Adrenal gland (tissue), 12 donors: ENCODE measurements around the gene ZNF337. TPM values are rescaled to one million over a fixed set of nuclear protein-coding genes. Genes with fewer than 3 reads are reported as not detected.

Experiments
- DNase-seq, 7 donors: peaks; one replicate each; pipeline ENCODE4 v3.0.0-alpha.2; 2019 to 2020
- H3K27ac ChIP-seq, 5 donors: fragments of 200-600 bp; sonication (generic) in 4 of 5; 1 replicate in 3 of 5; 2 replicates in 2 of 5; pipeline versions ENCODE4 v1.5.1 to v1.8.0; 2016 to 2020; ENCODE audit warnings: mild to moderate bottlenecking in 1 of 5
- H3K27me3 ChIP-seq: fragments of 200-600 bp; 2 replicates; pipeline ENCODE4 v1.8.0; 2021
- H3K36me3 ChIP-seq, 2 donors: fragments of 200-600 bp; replicated peaks in 1 of 2; 1 replicate in 1 of 2; 2 replicates in 1 of 2; pipeline versions ENCODE4 v1.5.1 to v1.8.0; 2018 to 2022
- H3K4me1 ChIP-seq, 2 donors: fragments of 200-600 bp; replicated peaks in 1 of 2; 1 replicate in 1 of 2; 2 replicates in 1 of 2; pipeline versions ENCODE4 v1.5.1 to v1.8.0; 2018 to 2021
- H3K4me3 ChIP-seq, 4 donors: fragments of 200-600 bp; sonication (generic) in 3 of 4; one replicate each; pipeline ENCODE4 v1.5.1; 2016 to 2018
- H3K9me3 ChIP-seq, 3 donors: fragments of 200-600 bp; sonication (generic) in 1 of 3; replicated peaks in 1 of 3; 1 replicate in 2 of 3; 2 replicates in 1 of 3; pipeline versions ENCODE4 v1.5.1 to v1.8.0; 2016 to 2021
- CTCF ChIP-seq, 6 experiments: fragments of 450-650 bp in 4 of 6; fragments of 200-600 bp in 2 of 6; sonication (generic) in 1 of 6; IDR thresholded peaks; 1 replicate in 5 of 6; 2 replicates in 1 of 6; pipeline versions ENCODE4 v1.5.1 to v1.8.0; 2016 to 2021; ENCODE audit warnings: antibody characterized with exemption in 6 of 6, mild to moderate bottlenecking in 2 of 6, moderate library complexity in 1 of 6
- POLR2A ChIP-seq, 2 donors: fragments of 450-650 bp; IDR thresholded peaks; one replicate each; pipeline ENCODE4 v1.6.1; 2017; ENCODE audit warnings: antibody characterized with exemption in 2 of 2, mild to moderate bottlenecking in 2 of 2, moderate library complexity in 1 of 2
- WGBS, 4 donors: extraction: QIAGEN DNeasy Blood & Tissue Kit in 2 of 4; methylation state at CpG; one replicate each; pipeline versions ENCODE4 v1.1.5 to v1.1.7; 2013 to 2017; 5-methylcytosine and 5-hydroxymethylcytosine counted together
- intact Hi-C, 2 donors: fragments of 100-400 bp; cut with DNase I; formaldehyde crosslinking; loops; one replicate each; pipeline versions ENCODE4 v1.14.1 to v1.15.0; 2022 to 2023
- polyA plus RNA-seq, 3 donors: library from polyadenylated mRNA; stranded (reverse); fragments of 200-250 nt in 2 of 3; fragments of 350-450 nt in 1 of 3; fragmentation: Illumina TruSeq in 1 of 3; extraction: RNeasy Lipid Tissue Mini Kit (QIAGEN cat#74804) in 1 of 3; gene quantifications; one replicate each; pipeline ENCODE4 v1.2.3, GENCODE V29; 2013 to 2014
- total RNA-seq, 9 donors: library from RNA; depleted of rRNA in 4 of 9; stranded (reverse); fragments of >200 nt in 4 of 9; fragments of 120-200 nt in 1 of 9; fragmentation: NEBNext Ultra II Directional in 1 of 9; extraction: Animal tissue kit (Norgen Biotek cat#: 25700) in 1 of 9; gene quantifications; one replicate each; pipeline versions ENCODE4 v1.1.0 to v1.2.4, GENCODE V29; 2013 to 2023
- donor health status: healthy with polysubstance abuse.
- donor health status: Bipolar disorder and iron deficiency.
- donor health status: DM: yes; HTN: yes; CAD: no.
- donor health status: DM: no; HTN: no; CAD: no.
- donor health status: DM: no; HTN: no; CAD: no.
- donor health status: DM: yes; HTN: yes; CAD: no.

ZNF337 gene
- total and polyA plus RNA-seq, 12 donors: 7.1 to 29.4 (median 11.8) TPM

DNA sequence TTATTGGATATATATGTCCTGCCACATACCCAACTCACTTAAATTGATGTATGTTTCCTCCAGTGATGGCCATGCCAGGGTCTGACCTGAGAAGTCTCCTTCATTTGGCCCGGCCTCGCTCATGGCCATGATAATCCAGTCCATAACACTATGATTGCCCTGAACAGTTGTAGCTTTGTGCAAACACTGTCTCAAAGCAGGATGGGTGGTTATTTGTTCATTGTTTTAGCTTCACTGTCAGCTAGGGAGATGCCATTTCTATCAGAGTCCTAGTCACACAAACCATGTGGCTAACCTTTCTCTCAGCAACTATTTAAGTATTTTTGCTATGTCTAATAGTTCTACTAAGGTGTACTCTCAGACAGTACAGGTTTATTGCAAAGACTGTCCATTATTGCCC lies 47.6 kb upstream of the ZNF337 start:
- intact Hi-C loops: no loop called here
- Histone ChIP-seq H3K27me3 (no peaks in the 10 kb centered on the region), H3K27ac (no peak overlapping the region), H3K9me3 (no peaks in the 10 kb centered on the region), H3K36me3 (no peaks in the 10 kb centered on the region), H3K4me3 (no peak overlapping the region), H3K4me1 (no peaks in the 10 kb centered on the region)
- WGBS, 4 donors: 91 to 100% (median 95%) methylated on average over 2 of the region's 2 CpGs
- no peak for DNase-seq
- TF ChIP-seq POLR2A (IDR thresholded peaks at IDR 0.05) (no peak), CTCF (IDR thresholded peaks at IDR 0.05) (no peak)

DNA sequence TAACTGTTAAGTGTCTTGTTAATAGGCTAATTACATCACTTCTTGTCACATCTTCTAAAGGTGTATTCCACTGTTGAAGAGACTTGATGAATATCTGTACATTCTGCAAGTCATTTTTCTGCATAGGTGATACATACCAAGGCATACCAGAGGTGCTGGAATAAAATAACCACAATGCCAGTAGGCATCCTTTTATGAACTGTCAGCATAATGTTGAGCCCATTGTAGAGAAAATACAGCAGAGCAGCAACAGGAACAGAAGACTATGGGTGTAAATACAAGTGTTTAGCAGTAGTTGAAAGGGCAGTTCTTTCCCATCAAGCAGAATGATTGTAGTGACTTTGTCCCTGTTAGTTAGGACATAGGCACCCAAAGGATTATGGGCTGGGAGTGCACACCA lies 44.4 kb upstream of the ZNF337 start:
- intact Hi-C loops: no loop called here
- TF ChIP-seq CTCF (IDR thresholded peaks at IDR 0.05) (no peak), POLR2A (IDR thresholded peaks at IDR 0.05) (no peak)
- H3K27me3 ChIP-seq: no peaks in the 10 kb centered on the region
- H3K9me3 ChIP-seq: no peaks in the 10 kb centered on the region
- no peak overlapping the region for H3K27ac ChIP-seq
- DNase-seq: no peak
- no peaks in the 10 kb centered on the region for H3K4me1 ChIP-seq
- no peaks in the 10 kb centered on the region for H3K36me3 ChIP-seq
- no peak overlapping the region for H3K4me3 ChIP-seq

- Histone ChIP-seq H3K27me3 (no peaks in the 10 kb centered on the region), H3K9me3 (no peaks in the 10 kb centered on the region), H3K4me1 (no peaks in the 10 kb centered on the region), H3K36me3 (no peaks in the 10 kb centered on the region), H3K4me3 (no peak overlapping the region), H3K27ac (no peak overlapping the region)
- TF ChIP-seq CTCF (IDR thresholded peaks at IDR 0.05): no peak
- TF ChIP-seq POLR2A (IDR thresholded peaks at IDR 0.05): no peak
- 82 to 93% (median 89%) methylated on average over 3 of the region's 3 CpGs for WGBS, 4 donors
- intact Hi-C loops: no loop called here
- no peak for DNase-seq
Observed at GRCh38 chr20:25739615-25740320, 43.1 kb upstream of the ZNF337 start.

GRCh38 chr20:25738198-25738597 lies 41.5 kb upstream of the ZNF337 start:
- DNase-seq: no peak
- Histone ChIP-seq H3K36me3 (no peaks in the 10 kb centered on the region), H3K4me3 (no peak overlapping the region), H3K27ac (no peak overlapping the region), H3K27me3 (no peaks in the 10 kb centered on the region), H3K4me1 (no peaks in the 10 kb centered on the region), H3K9me3 (no peaks in the 10 kb centered on the region)
- intact Hi-C loops: no loop called here
- no peak for TF ChIP-seq POLR2A (IDR thresholded peaks at IDR 0.05)
- TF ChIP-seq CTCF (IDR thresholded peaks at IDR 0.05): no peak
- 95 to 99% (median 98%) methylated on average over 2 of the region's 2 CpGs for WGBS, 4 donors
